ENCODE data around the gene ELMOD1. TPM values are rescaled to one million over a fixed set of nuclear protein-coding genes. Genes with fewer than 3 reads are reported as not detected.

Gene ELMOD1
- total RNA-seq, 1 donor from 2014 or later, result not detected

- no peaks in the 10 kb centered on the region for H3K9me3 Mint-ChIP-seq
- peaks cover 3% of the 10 kb centered on the region for H3K27me3 Mint-ChIP-seq
- no peak overlapping the region for H3K4me3 Mint-ChIP-seq
- TF ChIP-seq, protein P1, sequence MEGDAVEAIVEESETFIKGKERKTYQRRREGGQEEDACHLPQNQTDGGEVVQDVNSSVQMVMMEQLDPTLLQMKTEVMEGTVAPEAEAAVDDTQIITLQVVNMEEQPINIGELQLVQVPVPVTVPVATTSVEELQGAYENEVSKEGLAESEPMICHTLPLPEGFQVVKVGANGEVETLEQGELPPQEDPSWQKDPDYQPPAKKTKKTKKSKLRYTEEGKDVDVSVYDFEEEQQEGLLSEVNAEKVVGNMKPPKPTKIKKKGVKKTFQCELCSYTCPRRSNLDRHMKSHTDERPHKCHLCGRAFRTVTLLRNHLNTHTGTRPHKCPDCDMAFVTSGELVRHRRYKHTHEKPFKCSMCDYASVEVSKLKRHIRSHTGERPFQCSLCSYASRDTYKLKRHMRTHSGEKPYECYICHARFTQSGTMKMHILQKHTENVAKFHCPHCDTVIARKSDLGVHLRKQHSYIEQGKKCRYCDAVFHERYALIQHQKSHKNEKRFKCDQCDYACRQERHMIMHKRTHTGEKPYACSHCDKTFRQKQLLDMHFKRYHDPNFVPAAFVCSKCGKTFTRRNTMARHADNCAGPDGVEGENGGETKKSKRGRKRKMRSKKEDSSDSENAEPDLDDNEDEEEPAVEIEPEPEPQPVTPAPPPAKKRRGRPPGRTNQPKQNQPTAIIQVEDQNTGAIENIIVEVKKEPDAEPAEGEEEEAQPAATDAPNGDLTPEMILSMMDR (IDR thresholded peaks at IDR 0.05), result no peak
- ATAC-seq (ENCODE audit: low read depth) (no peak), DNase-seq (no peak)
- no peaks in the 10 kb centered on the region for H3K4me1 Mint-ChIP-seq
- intact Hi-C loops (cut with micrococcal nuclease), result no loop called here
- no peak overlapping the region for H3K27ac Mint-ChIP-seq
- no peaks in the 10 kb centered on the region for H3K36me3 Mint-ChIP-seq (ENCODE audit: low read depth)
- POLR2A ChIA-PET, result no interaction called here
- CTCF ChIA-PET, result interaction anchor here (1.1 kb wide), 1 partner anchor 135 kb away, joined by 4 read pairs; no protein-coding TSS in a partner anchor
These were observed 92.9 kb downstream of the ELMOD1 start for GRCh38 chr11:107683807-107684206.

DNA sequence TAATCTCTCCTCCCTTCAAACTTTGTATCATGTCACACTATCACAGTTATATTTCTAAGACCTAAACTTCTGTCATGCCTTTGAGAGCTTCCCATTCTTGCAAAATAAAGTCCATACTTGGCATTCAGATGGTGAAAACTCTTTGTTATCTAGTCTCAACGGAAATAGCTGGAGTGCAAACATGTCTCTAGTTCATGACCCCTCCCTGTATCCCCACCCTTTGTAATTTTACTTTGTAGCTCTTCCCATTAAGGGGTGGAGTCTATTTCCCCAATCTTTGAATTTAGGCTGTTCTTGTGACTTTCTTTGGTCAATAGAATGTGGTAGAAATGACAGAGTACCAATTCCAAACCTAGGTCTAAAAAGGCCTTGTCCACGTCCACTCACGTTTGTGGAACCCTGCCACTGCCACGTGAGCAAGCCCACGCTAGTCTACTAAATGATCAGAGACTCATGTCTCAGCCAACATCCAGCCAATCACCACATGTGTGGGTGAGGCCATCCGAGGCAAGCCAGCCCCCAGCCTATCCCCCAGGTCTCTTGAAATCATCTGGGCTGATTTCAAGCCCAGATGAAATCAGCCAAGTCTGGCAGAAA is 97.5 kb downstream of the ELMOD1 start:
- ChIA-PET POLR2A (interaction anchor here (0.6 kb wide), 1 partner anchor 99 kb away, joined by 5 read pairs; no protein-coding TSS in a partner anchor), CTCF (interaction anchor here (1.0 to 3.1 kb wide), 9 partner anchors 8 to 142 kb away, joined by 3 to 46 read pairs (median 5); no protein-coding TSS in a partner anchor)
- ATAC-seq (ENCODE audit: low read depth) (no peak), DNase-seq (no peak)
- Mint-ChIP-seq H3K4me1 (peaks cover 3% of the 10 kb centered on the region), H3K4me3 (no peak overlapping the region), H3K36me3 (ENCODE audit: low read depth) (no peaks in the 10 kb centered on the region), H3K27ac (no peak overlapping the region), H3K27me3 (peaks cover 11% of the 10 kb centered on the region), H3K9me3 (peaks cover 3% of the 10 kb centered on the region)
- intact Hi-C loops (cut with micrococcal nuclease), result loop anchor here (5.0 kb wide), 1 partner anchor 1531 kb away; no protein-coding TSS in a partner anchor
- TF ChIP-seq, protein P1 (IDR thresholded peaks at IDR 0.05), result no peak

GRCh38 chr11:107689317-107690202 is 98.6 kb downstream of the ELMOD1 start:
- no peaks in the 10 kb centered on the region for H3K36me3 Mint-ChIP-seq (ENCODE audit: low read depth)
- ChIA-PET POLR2A (interaction anchor here (0.9 to 1.0 kb wide), 2 partner anchors 124 to 126 kb away, joined by 3 to 4 read pairs; partner anchors contain the start of gene ALKBH8), CTCF (interaction anchor here (0.8 to 3.1 kb wide), 13 partner anchors 9 to 143 kb away, joined by 3 to 46 read pairs (median 5); no protein-coding TSS in a partner anchor)
- peaks cover 3% of the 10 kb centered on the region for H3K4me1 Mint-ChIP-seq
- TF ChIP-seq, protein P1 (IDR thresholded peaks at IDR 0.05), result no peak
- H3K27ac Mint-ChIP-seq, result no peak overlapping the region
- peaks cover 3% of the 10 kb centered on the region for H3K9me3 Mint-ChIP-seq
- ATAC-seq (ENCODE audit: low read depth) (peak; percentile 47), DNase-seq (peak; percentile 18)
- H3K4me3 Mint-ChIP-seq, result no peak overlapping the region
- intact Hi-C loops (cut with micrococcal nuclease), result loop anchor here (1.0 to 5.0 kb wide), 4 partner anchors 113 to 1532 kb away; no protein-coding TSS in a partner anchor
- H3K27me3 Mint-ChIP-seq, result peaks cover 12% of the 10 kb centered on the region

GRCh38 chr11:107691000-107691750 is 100.2 kb downstream of the ELMOD1 start:
- DNase-seq, result no peak
- no peak overlapping the region for H3K4me3 Mint-ChIP-seq
- CTCF ChIA-PET, result interaction anchor here (1.7 kb wide), 1 partner anchor 119 kb away, joined by 3 read pairs; no protein-coding TSS in a partner anchor

More at GRCh38 chr11:107691000-107691750, 100.2 kb downstream of the ELMOD1 start:
- no peak for ATAC-seq (ENCODE audit: low read depth)
- TF ChIP-seq, protein P1 (IDR thresholded peaks at IDR 0.05), result no peak
- Mint-ChIP-seq H3K27me3 (peaks cover 12% of the 10 kb centered on the region), H3K36me3 (ENCODE audit: low read depth) (no peaks in the 10 kb centered on the region), H3K9me3 (peaks cover 3% of the 10 kb centered on the region), H3K27ac (no peak overlapping the region), H3K4me1 (peaks cover 3% of the 10 kb centered on the region)
- intact Hi-C loops (cut with micrococcal nuclease), result no loop called here
- POLR2A ChIA-PET, result no interaction called here
